ENCODE data around the gene ASAP3.

GRCh38 chr1:23408797-23409290 lies 75.1 kb downstream of the ASAP3 start:
- TF ChIP-seq FOXP2 (optimal IDR thresholded peaks at IDR 0.05; ENCODE audit: control extremely low read depth, extremely low read length, insufficient read depth), result no peak
- no peak for TF ChIP-seq EZH2 (IDR thresholded peaks at IDR 0.05)
- no peak for TF ChIP-seq POLR2AphosphoS5 (IDR thresholded peaks at IDR 0.05; ENCODE audit: borderline replicate concordance, low read depth, low read length)

All from SK-N-MC (cell line).